Tibial nerve (tissue), 4 donors: ENCODE measurements around the gene PIEZO1. TPM values are rescaled to one million over a fixed set of nuclear protein-coding genes. Genes with fewer than 3 reads are reported as not detected.

Experiments used
- DNase-seq, 2 donors: peaks; one replicate each; pipeline ENCODE4 v3.0.0-alpha.2; 2019; ENCODE audit warnings: low spot score in 2 of 2
- H3K27ac ChIP-seq, 4 donors: fragments of 200-600 bp; sonication (generic) in 3 of 4; one replicate each; pipeline ENCODE4 v1.5.1; 2017 to 2019; ENCODE audit warnings: mild to moderate bottlenecking in 1 of 4
- H3K27me3 ChIP-seq, 2 donors: fragments of 200-600 bp; sonication (generic) in 1 of 2; one replicate each; pipeline versions ENCODE4 v1.5.1 to v1.6.0; 2017 to 2019
- H3K36me3 ChIP-seq, 3 donors: fragments of 200-600 bp; sonication (generic); one replicate each; pipeline ENCODE4 v1.5.1; 2018 to 2019
- H3K4me1 ChIP-seq, 4 donors: fragments of 200-600 bp; sonication (generic) in 3 of 4; one replicate each; pipeline ENCODE4 v1.5.1; 2017 to 2019
- H3K4me3 ChIP-seq, 4 donors: fragments of 200-600 bp; sonication (generic) in 3 of 4; one replicate each; pipeline ENCODE4 v1.5.1; 2017 to 2019; ENCODE audit warnings: mild to moderate bottlenecking in 1 of 4, moderate library complexity in 1 of 4
- H3K9me3 ChIP-seq, 4 donors: fragments of 200-600 bp; sonication (generic) in 3 of 4; one replicate each; pipeline ENCODE4 v1.5.1; 2017 to 2019
- EP300 ChIP-seq, 2 donors: sonication (generic); formaldehyde crosslinking; IDR thresholded peaks; one replicate each; pipeline ENCODE4 v1.6.1; 2017; ENCODE audit warnings: antibody characterized with exemption in 2 of 2, mild to moderate bottlenecking in 1 of 2
- POLR2A ChIP-seq, 2 donors: fragments of 450-650 bp; IDR thresholded peaks; one replicate each; pipeline ENCODE4 v1.6.1; 2017; ENCODE audit warnings: antibody characterized with exemption in 2 of 2, mild to moderate bottlenecking in 2 of 2, moderate library complexity in 2 of 2
- WGBS, 2 donors: methylation state at CpG; one replicate each; pipeline ENCODE4 v1.1.5; 2018; 5-methylcytosine and 5-hydroxymethylcytosine counted together
- total RNA-seq, 4 donors: library from RNA; depleted of rRNA; stranded (reverse); fragments of >200 nt; gene quantifications; one replicate each; pipeline ENCODE4 v1.1.0, GENCODE V29; 2016
- TF ChIP-seq, protein P1 (sequence below), 5 experiments: fragments of 200-600 bp in 3 of 5; fragments of 450-650 bp in 2 of 5; sonication (generic) in 3 of 5; IDR thresholded peaks; one replicate each; pipeline ENCODE4 v1.5.1; 2016 to 2019; ENCODE audit warnings: antibody characterized with exemption in 5 of 5, mild to moderate bottlenecking in 3 of 5, moderate library complexity in 2 of 5

Gene PIEZO1
- total RNA-seq, 4 donors from 2014 or later, result 90.5 to 309 (median 165) TPM

DNA sequence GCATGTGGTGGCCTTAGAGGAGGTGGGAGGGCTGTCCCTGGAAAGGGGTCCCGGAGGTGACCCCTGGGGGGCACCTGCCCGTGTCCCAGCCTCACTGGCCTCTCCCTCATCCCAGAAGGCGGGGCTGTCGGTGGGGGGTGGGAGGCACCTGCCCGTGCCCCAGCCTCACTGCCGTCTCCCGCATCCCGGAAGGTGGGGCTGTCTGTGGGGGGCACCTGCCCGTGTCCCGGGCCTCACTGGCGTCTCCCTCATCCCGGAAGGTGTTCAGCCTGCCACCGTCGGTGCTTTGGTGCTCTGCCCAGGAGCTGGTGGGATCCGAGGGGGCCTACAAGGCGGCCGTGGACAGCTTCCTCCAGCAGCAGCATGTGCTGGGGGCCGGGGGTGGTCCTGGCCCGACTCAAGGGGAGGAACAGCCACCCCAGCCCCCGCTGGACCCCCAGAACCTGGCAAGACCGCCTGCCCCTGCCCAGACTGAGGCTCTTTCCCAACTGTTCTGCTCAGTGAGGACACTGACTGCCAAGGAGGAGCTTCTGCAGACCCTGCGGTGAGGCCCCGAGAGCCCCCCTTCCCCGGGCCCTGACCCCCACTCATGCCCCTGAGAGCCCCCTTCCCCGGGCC, 72.5 kb downstream of the PIEZO1 start:
- Histone ChIP-seq H3K4me3 (no peak overlapping the region), H3K27ac (no peak overlapping the region), H3K36me3 (peaks cover 4 to 56% (median 9%) of the 10 kb centered on the region in 3 donors), H3K4me1 (peaks cover 0 to 12% (median 2%) of the 10 kb centered on the region in 4 donors), H3K27me3 (no peaks in the 10 kb centered on the region), H3K9me3 (no peaks in the 10 kb centered on the region)
- TF ChIP-seq POLR2A (IDR thresholded peaks at IDR 0.05), result no peak
- TF ChIP-seq, protein P1, sequence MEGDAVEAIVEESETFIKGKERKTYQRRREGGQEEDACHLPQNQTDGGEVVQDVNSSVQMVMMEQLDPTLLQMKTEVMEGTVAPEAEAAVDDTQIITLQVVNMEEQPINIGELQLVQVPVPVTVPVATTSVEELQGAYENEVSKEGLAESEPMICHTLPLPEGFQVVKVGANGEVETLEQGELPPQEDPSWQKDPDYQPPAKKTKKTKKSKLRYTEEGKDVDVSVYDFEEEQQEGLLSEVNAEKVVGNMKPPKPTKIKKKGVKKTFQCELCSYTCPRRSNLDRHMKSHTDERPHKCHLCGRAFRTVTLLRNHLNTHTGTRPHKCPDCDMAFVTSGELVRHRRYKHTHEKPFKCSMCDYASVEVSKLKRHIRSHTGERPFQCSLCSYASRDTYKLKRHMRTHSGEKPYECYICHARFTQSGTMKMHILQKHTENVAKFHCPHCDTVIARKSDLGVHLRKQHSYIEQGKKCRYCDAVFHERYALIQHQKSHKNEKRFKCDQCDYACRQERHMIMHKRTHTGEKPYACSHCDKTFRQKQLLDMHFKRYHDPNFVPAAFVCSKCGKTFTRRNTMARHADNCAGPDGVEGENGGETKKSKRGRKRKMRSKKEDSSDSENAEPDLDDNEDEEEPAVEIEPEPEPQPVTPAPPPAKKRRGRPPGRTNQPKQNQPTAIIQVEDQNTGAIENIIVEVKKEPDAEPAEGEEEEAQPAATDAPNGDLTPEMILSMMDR (IDR thresholded peaks at IDR 0.05), result no peak
- TF ChIP-seq EP300 (IDR thresholded peaks at IDR 0.05), result no peak
- WGBS, 2 donors, result 68% methylated on average over 18 of the region's 25 CpGs; no CpG with 5 or more reads in 1 of the 2 donors
- DNase-seq, result no peak

GRCh38 chr16:88711750-88712340, 73.2 kb downstream of the PIEZO1 start:
- Histone ChIP-seq H3K4me1 (peaks cover 0 to 18% (median 8%) of the 10 kb centered on the region in 4 donors), H3K4me3 (no peak overlapping the region), H3K9me3 (no peaks in the 10 kb centered on the region), H3K36me3 (peaks cover 3 to 50% (median 8%) of the 10 kb centered on the region in 3 donors), H3K27me3 (no peaks in the 10 kb centered on the region), H3K27ac (no peak overlapping the region)
- WGBS, 2 donors, result 72 to 75% methylated on average over 17 to 18 of the region's 18 CpGs
- TF ChIP-seq POLR2A (IDR thresholded peaks at IDR 0.05), result no peak
- no peak for TF ChIP-seq EP300 (IDR thresholded peaks at IDR 0.05)
- TF ChIP-seq, protein P1 (IDR thresholded peaks at IDR 0.05), result no peak
- no peak for DNase-seq

DNA sequence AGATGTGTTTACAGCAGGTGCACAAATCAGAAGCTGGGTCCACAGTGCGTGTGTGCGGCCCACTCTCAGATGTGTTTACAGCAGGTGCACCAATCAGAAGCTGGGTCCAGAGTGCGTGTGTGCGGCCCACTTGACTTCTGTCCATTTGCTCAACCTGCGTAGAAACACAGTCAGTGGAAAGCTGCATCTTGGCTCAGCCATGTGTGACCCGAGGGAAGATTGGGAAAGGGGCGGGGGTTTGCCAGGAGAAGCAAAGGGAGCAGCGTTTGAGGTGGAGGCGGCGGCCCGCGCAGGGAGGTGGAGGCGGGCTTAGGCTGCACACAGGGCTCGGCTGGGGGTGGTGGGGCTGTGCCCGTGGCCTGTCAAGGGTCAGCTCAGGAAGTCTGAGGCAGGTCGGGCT, 74.5 kb downstream of the PIEZO1 start:
- 68 to 73% methylated on average over 15 of the region's 16 CpGs for WGBS, 2 donors
- TF ChIP-seq, protein P1 (IDR thresholded peaks at IDR 0.05), result no peak
- TF ChIP-seq POLR2A (IDR thresholded peaks at IDR 0.05) (no peak), EP300 (IDR thresholded peaks at IDR 0.05) (no peak)
- H3K4me3 ChIP-seq, result no peak overlapping the region

DNA sequence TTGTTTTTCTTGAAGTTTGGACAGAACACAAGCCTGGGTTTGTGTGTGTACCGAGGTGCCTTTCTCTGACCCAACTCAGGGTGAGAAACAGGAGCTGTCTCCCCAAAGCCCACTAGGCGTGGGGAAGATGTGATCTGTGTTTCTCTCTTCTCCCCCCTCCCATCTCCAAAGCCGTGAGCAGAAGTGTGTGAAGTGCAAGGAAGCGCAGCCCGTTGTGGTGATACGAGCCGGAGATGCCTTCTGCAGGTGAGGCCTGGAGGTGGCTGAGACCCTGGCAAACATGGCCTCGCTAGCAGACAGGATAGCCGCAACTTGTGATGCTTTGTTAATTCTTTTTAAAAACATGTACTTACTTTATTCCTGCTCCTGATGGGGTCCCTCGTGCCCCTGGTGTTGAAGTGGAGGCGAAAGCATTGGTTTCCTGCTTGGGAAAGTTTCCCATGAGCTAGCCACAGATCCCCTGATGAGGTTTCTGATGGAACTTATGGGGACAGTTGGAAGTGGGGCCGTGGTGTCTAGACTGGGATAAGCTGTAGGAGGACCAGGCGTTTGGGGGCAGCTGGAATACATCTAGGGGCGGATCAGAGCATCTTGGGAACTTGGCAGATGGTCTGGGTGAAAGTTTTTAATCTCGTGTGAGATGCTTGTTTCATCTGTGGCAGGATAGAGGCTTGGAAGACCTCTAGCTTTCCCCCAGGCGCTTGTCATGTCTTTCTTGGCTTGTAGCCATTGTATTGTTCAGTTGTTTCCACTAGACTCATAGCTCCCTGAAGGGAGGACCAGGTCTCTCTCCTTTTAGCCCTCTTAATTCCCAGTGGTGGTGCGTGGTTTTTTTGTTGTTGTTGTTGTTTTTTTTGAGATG, 77.8 kb downstream of the PIEZO1 start:
- H3K27ac ChIP-seq, result peak overlapping the region; percentile 59 to 95 (median 85)
- TF ChIP-seq EP300 (IDR thresholded peaks at IDR 0.05) (no peak), POLR2A (IDR thresholded peaks at IDR 0.05) (no peak)
- TF ChIP-seq, protein P1 (IDR thresholded peaks at IDR 0.05), result no peak

More for the DNA sequence above, 74.5 kb downstream of the PIEZO1 start:
- Histone ChIP-seq H3K36me3 (peaks cover 0 to 37% (median 0%) of the 10 kb centered on the region in 3 donors), H3K9me3 (no peaks in the 10 kb centered on the region), H3K27ac (no peak overlapping the region), H3K4me1 (peaks cover 0 to 22% (median 10%) of the 10 kb centered on the region in 4 donors), H3K27me3 (no peaks in the 10 kb centered on the region)
- DNase-seq, result no peak

More for the DNA sequence above, 77.8 kb downstream of the PIEZO1 start:
- Histone ChIP-seq H3K36me3 (peaks cover 0 to 21% (median 0%) of the 10 kb centered on the region in 3 donors), H3K4me3 (peak overlapping the region; percentile 82 to 97 (median 86)), H3K27me3 (no peaks in the 10 kb centered on the region), H3K9me3 (no peaks in the 10 kb centered on the region), H3K4me1 (peaks cover 0 to 55% (median 25%) of the 10 kb centered on the region in 4 donors)
- 33 to 34% methylated on average over 17 of the region's 17 CpGs for WGBS, 2 donors
- DNase-seq, result no peak
